DMS 273 (cell line): ENCODE measurements around the gene DHRS12.

Experiments
- DNase-seq: peaks from one replicate; lab custom pipeline; 2025; ENCODE audit not compliant: unreplicated experiment; lab: John Stamatoyannopoulos, UW

Gene DHRS12

GRCh38 chr13:51730927-51731326 lies 73.0 kb downstream of the DHRS12 start:
- DNase-seq: no peak

GRCh38 chr13:51729866-51730553 lies 74.0 kb downstream of the DHRS12 start:
- DNase-seq: no peak

- no peak for DNase-seq
These were observed 75.0 kb downstream of the DHRS12 start for GRCh38 chr13:51728972-51729371.

GRCh38 chr13:51728275-51728673 lies 75.7 kb downstream of the DHRS12 start:
- no peak for DNase-seq

- DNase-seq: no peak
These were observed 76.2 kb downstream of the DHRS12 start for GRCh38 chr13:51727634-51728274.

GRCh38 chr13:51726446-51727193 lies 77.3 kb downstream of the DHRS12 start:
- no peak for DNase-seq

- DNase-seq: no peak
These were observed 79.2 kb downstream of the DHRS12 start for GRCh38 chr13:51724721-51725120.

- no peak for DNase-seq
These were observed 80.4 kb downstream of the DHRS12 start for GRCh38 chr13:51723529-51723928.

GRCh38 chr13:51721496-51721895 lies 82.5 kb downstream of the DHRS12 start:
- no peak for DNase-seq

- DNase-seq: no peak
These were observed 84.6 kb downstream of the DHRS12 start for GRCh38 chr13:51719394-51719793.
